ENCODE measurements around the gene SLC1A2. TPM values are rescaled to one million over a fixed set of nuclear protein-coding genes. Genes with fewer than 3 reads are reported as not detected.

SLC1A2 gene
- total RNA-seq, 2 donors from 2014 or later: 7.1 to 13.5 TPM

DNA sequence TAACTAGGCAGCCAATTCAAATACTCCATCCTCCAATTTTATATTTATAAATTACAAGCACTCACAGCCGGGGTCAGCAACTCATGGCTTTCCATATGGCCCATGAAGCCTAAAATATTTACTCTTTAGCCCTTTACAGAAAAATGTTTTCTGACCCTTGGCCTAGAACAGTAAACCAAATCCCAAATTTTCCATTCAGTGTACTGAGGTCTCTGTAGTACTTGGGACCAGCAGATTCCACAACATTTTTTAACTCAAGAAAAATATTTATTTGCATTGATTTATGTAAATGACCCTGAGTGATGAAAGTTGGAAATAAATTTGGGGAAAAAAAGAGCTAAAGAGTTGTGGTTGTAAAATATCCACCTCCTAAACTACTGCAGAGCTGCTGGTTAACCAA lies 82.6 kb downstream of the SLC1A2 start:
- H3K9me3 Mint-ChIP-seq: peaks cover 23% of the 10 kb centered on the region
- no peaks in the 10 kb centered on the region for H3K27me3 ChIP-seq (ENCODE audit: control insufficient read depth, insufficient read depth, low read length, poor library complexity, severe bottlenecking)
- no peak overlapping the region for H3K9ac ChIP-seq (ENCODE audit: extremely low read depth, low read length, poor library complexity, severe bottlenecking)
- H3K27ac ChIP-seq (ENCODE audit: low read depth, low read length): no peak overlapping the region
- no peak for DNase-seq
- no peak overlapping the region for H3K4me3 ChIP-seq (ENCODE audit: low read length)
- no peak overlapping the region for H3K27ac Mint-ChIP-seq
- H3K4me1 Mint-ChIP-seq: peaks cover 7% of the 10 kb centered on the region
- H3K27me3 Mint-ChIP-seq (ENCODE audit: insufficient read depth): no peaks in the 10 kb centered on the region
- H3K9me3 ChIP-seq (ENCODE audit: control insufficient read depth, low read length): peaks cover 30% of the 10 kb centered on the region
- no peak overlapping the region for H3K4me3 Mint-ChIP-seq
- TF ChIP-seq, protein P1, sequence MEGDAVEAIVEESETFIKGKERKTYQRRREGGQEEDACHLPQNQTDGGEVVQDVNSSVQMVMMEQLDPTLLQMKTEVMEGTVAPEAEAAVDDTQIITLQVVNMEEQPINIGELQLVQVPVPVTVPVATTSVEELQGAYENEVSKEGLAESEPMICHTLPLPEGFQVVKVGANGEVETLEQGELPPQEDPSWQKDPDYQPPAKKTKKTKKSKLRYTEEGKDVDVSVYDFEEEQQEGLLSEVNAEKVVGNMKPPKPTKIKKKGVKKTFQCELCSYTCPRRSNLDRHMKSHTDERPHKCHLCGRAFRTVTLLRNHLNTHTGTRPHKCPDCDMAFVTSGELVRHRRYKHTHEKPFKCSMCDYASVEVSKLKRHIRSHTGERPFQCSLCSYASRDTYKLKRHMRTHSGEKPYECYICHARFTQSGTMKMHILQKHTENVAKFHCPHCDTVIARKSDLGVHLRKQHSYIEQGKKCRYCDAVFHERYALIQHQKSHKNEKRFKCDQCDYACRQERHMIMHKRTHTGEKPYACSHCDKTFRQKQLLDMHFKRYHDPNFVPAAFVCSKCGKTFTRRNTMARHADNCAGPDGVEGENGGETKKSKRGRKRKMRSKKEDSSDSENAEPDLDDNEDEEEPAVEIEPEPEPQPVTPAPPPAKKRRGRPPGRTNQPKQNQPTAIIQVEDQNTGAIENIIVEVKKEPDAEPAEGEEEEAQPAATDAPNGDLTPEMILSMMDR (conservative IDR thresholded peaks at IDR 0.05): no peak
- H3K36me3 ChIP-seq (ENCODE audit: control insufficient read depth, insufficient read depth, low read length): no peaks in the 10 kb centered on the region
- WGBS, 2 experiments (ENCODE audit: insufficient coverage in 1 of 2, insufficient read length in 1 of 2): 93 to 100% methylated on average over 1 of the region's 1 CpG
- H3K4me1 ChIP-seq (ENCODE audit: control insufficient read depth, insufficient read depth, low read length): peaks cover 3% of the 10 kb centered on the region
- H3K36me3 Mint-ChIP-seq (ENCODE audit: low read depth): peaks cover 9% of the 10 kb centered on the region

DNA sequence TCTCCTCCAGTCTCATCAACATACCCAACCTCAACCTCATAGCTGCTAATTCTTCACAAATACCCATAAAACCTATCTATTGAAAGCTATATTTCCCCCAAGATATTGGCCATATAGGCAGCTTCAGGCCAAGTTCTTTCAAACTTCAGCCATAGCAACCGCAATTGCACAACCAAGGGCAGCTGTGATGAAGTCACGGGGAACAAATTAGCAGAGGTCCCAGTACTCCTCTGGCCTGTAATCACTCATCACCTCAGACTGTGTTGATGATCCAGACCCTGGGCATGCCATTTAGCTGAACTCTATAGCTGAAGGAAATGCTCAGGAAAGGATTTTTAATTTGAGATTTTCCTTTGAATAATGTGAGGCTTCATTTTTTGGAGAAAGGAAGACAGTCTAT lies 84.1 kb downstream of the SLC1A2 start:
- peaks cover 11% of the 10 kb centered on the region for H3K36me3 Mint-ChIP-seq (ENCODE audit: low read depth)
- H3K4me1 ChIP-seq (ENCODE audit: control insufficient read depth, insufficient read depth, low read length): peaks cover 3% of the 10 kb centered on the region
- peaks cover 7% of the 10 kb centered on the region for H3K4me1 Mint-ChIP-seq
- no peak overlapping the region for H3K4me3 Mint-ChIP-seq
- peaks cover 31% of the 10 kb centered on the region for H3K9me3 ChIP-seq (ENCODE audit: control insufficient read depth, low read length)
- no peak overlapping the region for H3K9ac ChIP-seq (ENCODE audit: extremely low read depth, low read length, poor library complexity, severe bottlenecking)
- no peak overlapping the region for H3K27ac ChIP-seq (ENCODE audit: low read depth, low read length)
- H3K4me3 ChIP-seq (ENCODE audit: low read length): no peak overlapping the region
- no peak for DNase-seq
- no peak overlapping the region for H3K27ac Mint-ChIP-seq
- no peaks in the 10 kb centered on the region for H3K27me3 ChIP-seq (ENCODE audit: control insufficient read depth, insufficient read depth, low read length, poor library complexity, severe bottlenecking)
- WGBS, 2 experiments (ENCODE audit: insufficient coverage in 1 of 2, insufficient read length in 1 of 2): 95 to 98% methylated on average over 2 of the region's 2 CpGs
- no peaks in the 10 kb centered on the region for H3K36me3 ChIP-seq (ENCODE audit: control insufficient read depth, insufficient read depth, low read length)
- H3K9me3 Mint-ChIP-seq: peaks cover 31% of the 10 kb centered on the region
- TF ChIP-seq, protein P1 (conservative IDR thresholded peaks at IDR 0.05): no peak
- no peaks in the 10 kb centered on the region for H3K27me3 Mint-ChIP-seq (ENCODE audit: insufficient read depth)

DNA sequence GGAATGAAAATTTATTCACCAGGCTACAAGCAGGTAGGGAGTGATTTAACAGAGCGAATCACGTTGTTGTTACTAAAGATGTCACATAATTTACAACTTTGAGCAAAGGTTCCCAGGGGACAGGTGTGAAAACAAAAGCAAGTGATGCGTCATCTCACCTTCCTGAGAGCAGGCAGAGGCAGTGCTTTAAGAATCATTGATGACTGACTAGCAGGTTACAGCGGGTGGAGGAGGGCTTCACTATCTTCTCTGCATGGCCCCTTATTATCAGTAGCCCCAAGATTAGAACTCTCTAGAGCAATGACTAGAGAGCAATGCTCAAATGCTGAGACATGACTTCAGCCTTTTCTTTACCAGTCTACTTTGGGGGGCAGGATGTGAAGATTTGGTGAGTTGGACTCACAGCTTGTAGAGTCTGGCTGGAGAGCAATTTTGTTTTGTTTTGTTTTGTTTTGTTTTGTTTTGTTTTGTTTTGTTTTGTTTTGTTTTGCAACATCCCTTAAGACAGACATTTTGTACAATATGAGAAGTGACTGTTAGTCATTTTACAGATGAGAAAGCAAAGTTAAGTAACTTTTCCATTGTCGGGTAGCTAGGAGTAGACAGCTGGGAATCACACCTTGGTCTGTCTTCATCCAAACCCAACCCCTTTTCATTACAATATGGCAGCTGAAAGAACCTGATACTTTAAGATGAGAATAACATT lies 84.8 kb downstream of the SLC1A2 start:
- H3K27ac ChIP-seq (ENCODE audit: low read depth, low read length): no peak overlapping the region
- TF ChIP-seq, protein P1 (conservative IDR thresholded peaks at IDR 0.05): no peak
- no peaks in the 10 kb centered on the region for H3K27me3 Mint-ChIP-seq (ENCODE audit: insufficient read depth)

More for the DNA sequence above, 84.8 kb downstream of the SLC1A2 start:
- no peak overlapping the region for H3K4me3 Mint-ChIP-seq
- 82 to 86% methylated on average over 4 to 5 of the region's 5 CpGs for WGBS, 2 experiments (ENCODE audit: insufficient coverage in 1 of 2, insufficient read length in 1 of 2)
- Histone ChIP-seq H3K9me3 (ENCODE audit: control insufficient read depth, low read length) (peaks cover 31% of the 10 kb centered on the region), H3K4me3 (ENCODE audit: low read length) (no peak overlapping the region), H3K4me1 (ENCODE audit: control insufficient read depth, insufficient read depth, low read length) (peaks cover 3% of the 10 kb centered on the region), H3K27me3 (ENCODE audit: control insufficient read depth, insufficient read depth, low read length, poor library complexity, severe bottlenecking) (no peaks in the 10 kb centered on the region), H3K9ac (ENCODE audit: extremely low read depth, low read length, poor library complexity, severe bottlenecking) (no peak overlapping the region), H3K36me3 (ENCODE audit: control insufficient read depth, insufficient read depth, low read length) (no peaks in the 10 kb centered on the region)
- no peak overlapping the region for H3K27ac Mint-ChIP-seq
- H3K4me1 Mint-ChIP-seq: peaks cover 7% of the 10 kb centered on the region
- peaks cover 31% of the 10 kb centered on the region for H3K9me3 Mint-ChIP-seq
- DNase-seq: no peak
- H3K36me3 Mint-ChIP-seq (ENCODE audit: low read depth): peaks cover 11% of the 10 kb centered on the region
